Measurements from ENCODE around the gene BHMT.
"Not testable (repeated sequence)": the region's sequence is repeated elsewhere in the genome, so short reads cannot be mapped to it uniquely, and the experiment has no call there.

Gene BHMT

GRCh38 chr5:79180449-79180848, 68.8 kb downstream of the BHMT start:
- DNase-seq = not testable (repeated sequence)

GRCh38 chr5:79181419-79182022, 69.9 kb downstream of the BHMT start:
- DNase-seq = no peak
